HCT116 (cell line): ENCODE data around the gene HIGD1C. TPM values are rescaled to one million over a fixed set of nuclear protein-coding genes. Genes with fewer than 3 reads are reported as not detected.

Experiments used
- ATAC-seq: fragments of 200-7000 bp; cut with Tn5 transposase; 2 replicates; pipeline ENCODE4 v1.9.1; 2020; ENCODE audit warnings: mild to moderate bottlenecking, moderate library complexity
- BruUV-seq: library from RNA; stranded (reverse); fragments of 400-500 nt; replicated peaks from 2 replicates; lab custom pipeline; 2021; lab: Mats Ljungman, UMichigan
- CTCF ChIA-PET: fragments of 300-600 bp; sonication (Branson Sonifier 250); formaldehyde crosslinking; loops from one replicate; lab custom pipeline; 2021; ENCODE audit warnings: antibody characterized with exemption; lab: Charles Lee
- POLR2A ChIA-PET: fragments of 300-600, 350-600 bp; sonication (Branson Sonifier 250); formaldehyde crosslinking; loops from one replicate; lab custom pipeline; 2021; ENCODE audit warnings: antibody characterized with exemption; lab: Charles Lee
- RAD21 ChIA-PET, 2 experiments: fragments of 300-600 bp; sonication (Branson Sonifier 250); formaldehyde crosslinking; loops; one replicate each; lab custom pipeline; 2023; ENCODE audit warnings: low total read pairs in 2 of 2; ENCODE audit not compliant: uncharacterized antibody in 2 of 2, unreplicated experiment in 2 of 2, low non-redundant PET in 1 of 2; lab: Charles Lee
- DNase-seq: peaks from one replicate; pipeline ENCODE4 v3.0.0-alpha.2; 2010; ENCODE audit warnings: low read depth, low spot score
- H2AFZ ChIP-seq: fragments of 200-600 bp; shearing (Covaris generic), sonication (generic); 2 replicates; pipeline ENCODE4 v1.6.1; 2017; ENCODE audit warnings: low read depth, mixed run types, mixed read lengths, antibody characterized with exemption, low read length; ENCODE audit not compliant: poor library complexity, severe bottlenecking
- H3K27ac ChIP-seq: 2 replicates; pipeline ENCODE4 v1.5.1; 2012; ENCODE audit warnings: low read depth, low read length
- H3K27me3 ChIP-seq: fragments of 200-600 bp; sonication (generic); 2 replicates; pipeline ENCODE4 v1.6.1; 2016; ENCODE audit warnings: mixed run types, low read length, mixed read lengths; ENCODE audit not compliant: insufficient read depth
- H3K36me3 ChIP-seq, 2 experiments: fragments of 200-500 bp in 1 of 2; fragments of 200-600 bp in 1 of 2; sonication (Bioruptor generic) in 1 of 2; sonication (generic) in 1 of 2; 2 replicates each; pipeline versions ENCODE4 v1.5.1 to v1.6.1; 2014 to 2016; ENCODE audit warnings: low read length in 2 of 2, inconsistent platforms in 1 of 2, mixed read lengths in 1 of 2, mixed run types in 1 of 2; ENCODE audit not compliant: insufficient read depth in 2 of 2, control insufficient read depth in 1 of 2
- H3K4me1 ChIP-seq, 2 experiments: fragments of 200-600 bp in 1 of 2; sonication (generic) in 1 of 2; 2 replicates each; pipeline versions ENCODE4 v1.5.1 to v1.6.1; 2012 to 2017; ENCODE audit warnings: low read length in 2 of 2, inconsistent platforms in 1 of 2, mild to moderate bottlenecking in 1 of 2, mixed read lengths in 1 of 2, mixed run types in 1 of 2, moderate library complexity in 1 of 2; ENCODE audit not compliant: insufficient read depth in 2 of 2, control insufficient read depth in 1 of 2
- H3K4me2 ChIP-seq: fragments of 200-600 bp; sonication (generic); 2 replicates; pipeline ENCODE4 v1.6.1; 2017; ENCODE audit warnings: mixed run types, low read length, mixed read lengths
- H3K4me3 ChIP-seq, 2 experiments: fragments of 200-600 bp in 1 of 2; sonication (generic) in 1 of 2; replicated peaks in 1 of 2; 2 replicates each; pipeline ENCODE4 v1.5.1; 2011 to 2016; ENCODE audit warnings: low read length in 2 of 2, control low read depth in 1 of 2, low read depth in 1 of 2, mild to moderate bottlenecking in 1 of 2, mixed read lengths in 1 of 2, mixed run types in 1 of 2
- H3K79me2 ChIP-seq: fragments of 200-600 bp; sonication (generic); 2 replicates; pipeline ENCODE4 v1.6.1; 2017; ENCODE audit warnings: mild to moderate bottlenecking, mixed run types, low read length, moderate library complexity, mixed read lengths; ENCODE audit not compliant: insufficient read depth
- H3K9ac ChIP-seq: fragments of 200-600 bp; sonication (generic); 2 replicates; pipeline ENCODE4 v1.6.1; 2016; ENCODE audit warnings: low read length, mixed read lengths
- H3K9me2 ChIP-seq: fragments of 200-600 bp; sonication (generic), shearing (Covaris generic); 2 replicates; pipeline ENCODE4 v1.6.1; 2017; ENCODE audit warnings: mixed run types, mild to moderate bottlenecking, moderate library complexity; ENCODE audit not compliant: insufficient read depth
- H3K9me3 ChIP-seq, 2 experiments: fragments of 200-500 bp in 1 of 2; fragments of 200-600 bp in 1 of 2; sonication (Bioruptor generic) in 1 of 2; sonication (generic) in 1 of 2; 2 replicates each; pipeline ENCODE4 v1.6.1; 2014 to 2017; ENCODE audit warnings: low read length in 2 of 2, mixed read lengths in 2 of 2, inconsistent platforms in 1 of 2, low read depth in 1 of 2, mild to moderate bottlenecking in 1 of 2, mixed run types in 1 of 2, moderate library complexity in 1 of 2; ENCODE audit not compliant: control insufficient read depth in 1 of 2, insufficient read depth in 1 of 2
- H4K20me1 ChIP-seq: fragments of 200-600 bp; sonication (generic), shearing (Covaris generic); 2 replicates; pipeline ENCODE4 v1.6.1; 2017; ENCODE audit warnings: mixed run types, mild to moderate bottlenecking, moderate library complexity; ENCODE audit not compliant: insufficient read depth
- FOSL1 ChIP-seq: IDR thresholded peaks from 2 replicates; pipeline ENCODE4 v1.6.1; 2012; ENCODE audit warnings: low read depth
- JUND ChIP-seq: IDR thresholded peaks from 2 replicates; pipeline ENCODE4 v1.6.1; 2012
- POLR2AphosphoS5 ChIP-seq: IDR thresholded peaks from 2 replicates; pipeline ENCODE4 v1.6.1; 2011; ENCODE audit warnings: mild to moderate bottlenecking, low read depth, low read length, moderate library complexity
- RAD21 ChIP-seq: IDR thresholded peaks from 2 replicates; pipeline ENCODE4 v1.6.1; 2012; ENCODE audit warnings: low read depth, mild to moderate bottlenecking
- SIN3A ChIP-seq: IDR thresholded peaks from 2 replicates; pipeline ENCODE4 v1.6.1; 2012; ENCODE audit warnings: low read depth
- SRF ChIP-seq: IDR thresholded peaks from 2 replicates; pipeline ENCODE4 v1.6.1; 2012; ENCODE audit warnings: low read depth
- YY1 ChIP-seq: IDR thresholded peaks from 2 replicates; pipeline ENCODE4 v1.6.1; 2011; ENCODE audit warnings: low read length, low read depth, moderate library complexity, mild to moderate bottlenecking; ENCODE audit not compliant: insufficient replicate concordance; ENCODE audit errors: extremely low read depth
- ZNF274 ChIP-seq: fragments of 200-500 bp; sonication (Bioruptor generic); IDR thresholded peaks from 2 replicates; pipeline ENCODE4 v1.6.1; 2014; ENCODE audit warnings: mild to moderate bottlenecking, low read depth, low read length, inconsistent platforms
- intact Hi-C: fragments of 100-400 bp; cut with micrococcal nuclease; formaldehyde crosslinking; loops from 2 replicates; pipeline ENCODE4 v1.10.0; 2022
- total RNA-seq: library from RNA; stranded (reverse); gene quantifications from one replicate; pipeline ENCODE4 v1.2.1, GENCODE V29; 2021; ENCODE audit not compliant: unreplicated experiment
- TF ChIP-seq, protein P1 (sequence below): IDR thresholded peaks from 2 replicates; pipeline ENCODE4 v1.6.1; 2012
- TF ChIP-seq, protein P2 (sequence below): IDR thresholded peaks from 2 replicates; pipeline ENCODE4 v1.6.1; 2012; ENCODE audit warnings: low read depth
- TF ChIP-seq, protein P3 (sequence below): IDR thresholded peaks from 2 replicates; pipeline ENCODE4 v1.6.1; 2012

The HIGD1C gene
- total RNA-seq, 1 experiment from 2014 or later, result not detected

- no peaks in the 10 kb centered on the region for H3K9me2 ChIP-seq
- H4K20me1 ChIP-seq, result no peaks in the 10 kb centered on the region
- no peak for DNase-seq
- intact Hi-C loops, result no loop called here
- BruUV-seq, result no TSS peak
- no peaks in the 10 kb centered on the region for H3K9me3 ChIP-seq
- H3K4me3 ChIP-seq, result no peak overlapping the region
- ChIA-PET RAD21 (no interaction called here), POLR2A (no interaction called here), CTCF (interaction anchor here (1.0 kb wide), 1 partner anchor 36 kb away, joined by 3 read pairs; the partner anchor contains the start of gene SLC11A2)
- peaks cover 0 to 5% of the 10 kb centered on the region in 2 experiments; a peak in 1 of 4 replicates for H3K4me1 ChIP-seq
- H3K4me2 ChIP-seq, result no peak overlapping the region
- ATAC-seq, result no peak
- no peak overlapping the region for H3K9ac ChIP-seq
- no peaks in the 10 kb centered on the region for H3K27me3 ChIP-seq
- no peak for TF ChIP-seq POLR2AphosphoS5
- TF ChIP-seq, protein P1, sequence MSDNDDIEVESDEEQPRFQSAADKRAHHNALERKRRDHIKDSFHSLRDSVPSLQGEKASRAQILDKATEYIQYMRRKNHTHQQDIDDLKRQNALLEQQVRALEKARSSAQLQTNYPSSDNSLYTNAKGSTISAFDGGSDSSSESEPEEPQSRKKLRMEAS, result no peak
- TF ChIP-seq SRF, result no peak
- no peak for TF ChIP-seq RAD21
- TF ChIP-seq JUND, result no peak
- no peak for TF ChIP-seq ZNF274
- no peak for TF ChIP-seq SIN3A
- TF ChIP-seq, protein P2, sequence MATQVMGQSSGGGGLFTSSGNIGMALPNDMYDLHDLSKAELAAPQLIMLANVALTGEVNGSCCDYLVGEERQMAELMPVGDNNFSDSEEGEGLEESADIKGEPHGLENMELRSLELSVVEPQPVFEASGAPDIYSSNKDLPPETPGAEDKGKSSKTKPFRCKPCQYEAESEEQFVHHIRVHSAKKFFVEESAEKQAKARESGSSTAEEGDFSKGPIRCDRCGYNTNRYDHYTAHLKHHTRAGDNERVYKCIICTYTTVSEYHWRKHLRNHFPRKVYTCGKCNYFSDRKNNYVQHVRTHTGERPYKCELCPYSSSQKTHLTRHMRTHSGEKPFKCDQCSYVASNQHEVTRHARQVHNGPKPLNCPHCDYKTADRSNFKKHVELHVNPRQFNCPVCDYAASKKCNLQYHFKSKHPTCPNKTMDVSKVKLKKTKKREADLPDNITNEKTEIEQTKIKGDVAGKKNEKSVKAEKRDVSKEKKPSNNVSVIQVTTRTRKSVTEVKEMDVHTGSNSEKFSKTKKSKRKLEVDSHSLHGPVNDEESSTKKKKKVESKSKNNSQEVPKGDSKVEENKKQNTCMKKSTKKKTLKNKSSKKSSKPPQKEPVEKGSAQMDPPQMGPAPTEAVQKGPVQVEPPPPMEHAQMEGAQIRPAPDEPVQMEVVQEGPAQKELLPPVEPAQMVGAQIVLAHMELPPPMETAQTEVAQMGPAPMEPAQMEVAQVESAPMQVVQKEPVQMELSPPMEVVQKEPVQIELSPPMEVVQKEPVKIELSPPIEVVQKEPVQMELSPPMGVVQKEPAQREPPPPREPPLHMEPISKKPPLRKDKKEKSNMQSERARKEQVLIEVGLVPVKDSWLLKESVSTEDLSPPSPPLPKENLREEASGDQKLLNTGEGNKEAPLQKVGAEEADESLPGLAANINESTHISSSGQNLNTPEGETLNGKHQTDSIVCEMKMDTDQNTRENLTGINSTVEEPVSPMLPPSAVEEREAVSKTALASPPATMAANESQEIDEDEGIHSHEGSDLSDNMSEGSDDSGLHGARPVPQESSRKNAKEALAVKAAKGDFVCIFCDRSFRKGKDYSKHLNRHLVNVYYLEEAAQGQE, result no peak
- TF ChIP-seq FOSL1, result no peak
- TF ChIP-seq YY1, result no peak
- TF ChIP-seq, protein P3, sequence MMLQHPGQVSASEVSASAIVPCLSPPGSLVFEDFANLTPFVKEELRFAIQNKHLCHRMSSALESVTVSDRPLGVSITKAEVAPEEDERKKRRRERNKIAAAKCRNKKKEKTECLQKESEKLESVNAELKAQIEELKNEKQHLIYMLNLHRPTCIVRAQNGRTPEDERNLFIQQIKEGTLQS, result no peak
- no peak overlapping the region for H3K27ac ChIP-seq
- H3K79me2 ChIP-seq, result no peaks in the 10 kb centered on the region
- peaks cover 16 to 23% of the 10 kb centered on the region in 2 experiments for H3K36me3 ChIP-seq
- H2AFZ ChIP-seq, result no peak overlapping the region
Measured at GRCh38 chr12:50990147-50990727, 37.9 kb downstream of the HIGD1C start.
